ENCODE results near the gene SCUBE2. TPM values are rescaled to one million over a fixed set of nuclear protein-coding genes. Genes with fewer than 3 reads are reported as not detected.

SCUBE2 gene
- 0.68 and 2.8 TPM in 2 replicates for total RNA-seq

DNA sequence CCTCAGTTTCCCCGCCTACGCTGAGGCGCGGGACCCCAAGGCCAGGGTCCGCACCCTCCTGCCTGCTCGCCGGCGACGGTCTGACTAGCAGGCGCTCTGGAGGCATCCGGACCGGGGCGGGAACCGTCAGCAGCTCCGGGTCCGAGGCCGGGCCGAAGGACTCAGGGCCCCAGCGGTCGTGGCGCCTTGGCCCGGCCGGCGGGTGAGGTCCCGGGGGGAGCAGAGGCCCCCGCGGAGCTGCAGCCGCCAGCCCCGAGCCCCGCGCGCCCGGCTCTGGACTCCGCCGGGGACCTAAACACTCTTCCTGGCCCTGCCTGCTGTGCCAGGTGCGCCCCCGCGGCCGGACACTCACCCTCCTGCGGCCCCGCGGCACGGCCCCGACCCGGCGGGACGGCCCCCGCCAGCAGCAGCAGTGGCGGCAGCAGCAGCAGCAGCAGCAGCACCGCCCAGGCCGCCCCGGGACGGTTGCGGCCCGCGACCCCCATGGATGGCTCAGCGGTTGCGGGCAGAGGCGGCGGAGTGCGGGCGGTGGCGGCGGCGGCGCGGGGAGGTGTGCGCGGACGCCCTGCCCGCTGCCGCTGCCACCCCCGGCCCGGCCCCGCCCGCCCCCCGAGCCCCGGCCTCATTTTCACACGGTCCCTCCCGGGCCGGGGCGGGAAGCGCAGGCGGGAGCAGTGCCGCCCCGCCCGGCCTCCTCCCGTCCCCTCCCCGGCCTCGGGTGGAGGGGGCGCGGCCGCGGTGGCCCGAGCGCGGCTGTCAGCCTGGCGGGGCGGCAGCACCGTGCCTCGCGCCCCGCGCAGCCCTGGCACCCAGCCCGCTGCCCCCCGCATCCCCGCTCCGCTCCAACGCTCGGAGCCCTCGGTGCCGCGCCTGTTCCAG is at the start of gene SCUBE2:
Gene SCUBE2 (minus strand): TSS at position 556 of the 879 bp plus-strand sequence. CDS start 71 bp downstream, at position 485.

DNA sequence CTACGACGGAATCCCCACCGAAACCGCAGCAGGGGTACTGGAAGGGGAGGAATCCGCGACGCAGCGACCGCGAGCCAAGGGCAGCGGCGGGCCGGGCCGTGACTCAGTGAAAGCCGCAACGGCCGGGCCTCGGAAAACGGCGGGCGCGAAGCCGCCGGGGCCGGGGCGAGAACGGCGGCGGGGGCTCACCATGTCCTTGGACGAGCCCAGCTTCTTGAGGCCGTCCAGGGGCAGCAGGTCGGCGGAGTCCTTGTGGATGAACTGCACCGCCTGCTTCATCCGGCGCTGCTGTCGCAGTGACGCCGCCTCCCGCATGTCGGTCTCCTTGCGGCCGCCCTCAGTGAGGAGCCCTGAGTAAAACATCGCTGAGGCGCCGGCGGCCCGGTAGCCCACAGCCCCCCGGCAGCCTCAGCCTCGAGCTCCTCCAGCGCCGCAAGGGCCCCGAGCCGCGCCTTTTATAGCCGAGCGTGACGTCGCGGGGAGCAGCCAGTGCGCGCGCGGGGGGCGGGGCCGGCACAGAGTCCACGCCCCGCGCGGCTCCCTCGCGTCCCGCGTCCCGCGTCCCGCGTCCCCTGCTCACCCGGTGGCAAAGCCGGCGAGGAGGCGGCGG is 87.7 kb downstream of the SCUBE2 start, which contains the start of gene NRIP3:
Gene NRIP3 (minus strand): TSS at position 429 of the 610 bp plus-strand sequence. CDS start 66 bp downstream, at position 363.

Other genes with a start within 250 kb of the SCUBE2 start
- 22.9 and 39.8 TPM in 2 replicates for gene AKIP1, start 180.4 kb downstream of the SCUBE2 start, total RNA-seq
- not detected in 2 replicates for gene C11orf16, start 158.7 kb downstream of the SCUBE2 start, total RNA-seq
- gene ASCL3, start 148.6 kb downstream of the SCUBE2 start, total RNA-seq: not detected in 2 replicates
- 36.1 and 48.0 TPM in 2 replicates for gene TMEM9B, start 127.2 kb downstream of the SCUBE2 start, total RNA-seq
- gene NRIP3, start 87.6 kb downstream of the SCUBE2 start, total RNA-seq: 0.94 and 1.1 TPM in 2 replicates
- 77.6 and 95.9 TPM in 2 replicates for gene DENND5A, start 173.8 kb upstream of the SCUBE2 start, total RNA-seq
- 26.2 and 42.4 TPM in 2 replicates for gene TMEM41B, start 223.0 kb upstream of the SCUBE2 start, total RNA-seq

Measured in pericardium fibroblast (primary cell).